22Rv1 (cell line): ENCODE data around the gene TTC7B.

Experiments used
- H3K27ac ChIP-seq: fragments of 450-650 bp; 2 replicates; pipeline ENCODE4 v1.5.1; 2017
- ZFX ChIP-seq: fragments of 450-650 bp; IDR thresholded peaks from 2 replicates; pipeline ENCODE4 v1.6.1; 2017; ENCODE audit warnings: antibody characterized with exemption, borderline replicate concordance
- TF ChIP-seq, protein P1 (sequence below): fragments of 450-650 bp; IDR thresholded peaks from 2 replicates; pipeline ENCODE4 v1.5.1; 2017; ENCODE audit warnings: mild to moderate bottlenecking

TTC7B gene

DNA sequence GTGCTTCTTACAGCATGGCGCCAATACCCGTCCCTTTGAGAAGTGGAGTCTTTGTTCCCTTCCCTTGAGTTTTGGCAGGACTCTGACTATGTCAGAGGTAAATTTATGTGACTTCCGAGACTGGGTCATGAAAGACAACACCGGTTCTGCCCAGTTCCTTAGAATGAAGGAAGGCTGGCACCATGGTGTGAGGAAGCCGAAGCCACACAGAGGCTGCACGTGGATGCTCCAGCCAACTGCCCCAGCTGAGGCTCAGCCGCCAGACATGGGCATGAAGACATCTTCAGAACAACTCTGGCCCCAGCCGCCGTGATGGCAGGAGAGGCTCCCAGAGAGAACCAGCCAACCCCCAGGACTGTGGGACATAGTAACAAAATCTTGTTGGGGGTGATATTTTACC is 308.2 kb downstream of the TTC7B start:
- no peak overlapping the region for H3K27ac ChIP-seq
- TF ChIP-seq ZFX: no peak
- TF ChIP-seq, protein P1, sequence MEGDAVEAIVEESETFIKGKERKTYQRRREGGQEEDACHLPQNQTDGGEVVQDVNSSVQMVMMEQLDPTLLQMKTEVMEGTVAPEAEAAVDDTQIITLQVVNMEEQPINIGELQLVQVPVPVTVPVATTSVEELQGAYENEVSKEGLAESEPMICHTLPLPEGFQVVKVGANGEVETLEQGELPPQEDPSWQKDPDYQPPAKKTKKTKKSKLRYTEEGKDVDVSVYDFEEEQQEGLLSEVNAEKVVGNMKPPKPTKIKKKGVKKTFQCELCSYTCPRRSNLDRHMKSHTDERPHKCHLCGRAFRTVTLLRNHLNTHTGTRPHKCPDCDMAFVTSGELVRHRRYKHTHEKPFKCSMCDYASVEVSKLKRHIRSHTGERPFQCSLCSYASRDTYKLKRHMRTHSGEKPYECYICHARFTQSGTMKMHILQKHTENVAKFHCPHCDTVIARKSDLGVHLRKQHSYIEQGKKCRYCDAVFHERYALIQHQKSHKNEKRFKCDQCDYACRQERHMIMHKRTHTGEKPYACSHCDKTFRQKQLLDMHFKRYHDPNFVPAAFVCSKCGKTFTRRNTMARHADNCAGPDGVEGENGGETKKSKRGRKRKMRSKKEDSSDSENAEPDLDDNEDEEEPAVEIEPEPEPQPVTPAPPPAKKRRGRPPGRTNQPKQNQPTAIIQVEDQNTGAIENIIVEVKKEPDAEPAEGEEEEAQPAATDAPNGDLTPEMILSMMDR: no peak

DNA sequence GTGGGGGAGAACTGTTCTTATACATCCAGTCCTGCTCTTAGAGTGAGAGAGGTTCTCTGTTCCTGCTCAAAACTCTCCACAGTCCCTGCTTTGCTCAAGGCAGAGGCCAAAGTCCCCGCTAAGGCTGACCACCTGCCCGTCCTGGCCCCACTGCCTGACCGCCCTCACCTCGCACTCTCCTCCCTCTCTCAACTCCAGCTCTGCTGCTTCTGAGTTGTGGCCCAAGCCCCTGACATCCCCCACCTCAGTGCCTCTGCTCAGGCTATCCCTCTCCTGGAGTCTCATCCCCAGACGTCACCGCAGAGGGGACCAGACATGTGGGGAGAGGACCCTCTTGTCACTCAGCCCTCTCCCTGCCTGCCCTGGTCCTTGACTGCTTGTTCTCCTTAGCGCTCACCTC is 308.8 kb downstream of the TTC7B start:
- TF ChIP-seq ZFX: no peak
- TF ChIP-seq, protein P1: no peak
- H3K27ac ChIP-seq: no peak overlapping the region

DNA sequence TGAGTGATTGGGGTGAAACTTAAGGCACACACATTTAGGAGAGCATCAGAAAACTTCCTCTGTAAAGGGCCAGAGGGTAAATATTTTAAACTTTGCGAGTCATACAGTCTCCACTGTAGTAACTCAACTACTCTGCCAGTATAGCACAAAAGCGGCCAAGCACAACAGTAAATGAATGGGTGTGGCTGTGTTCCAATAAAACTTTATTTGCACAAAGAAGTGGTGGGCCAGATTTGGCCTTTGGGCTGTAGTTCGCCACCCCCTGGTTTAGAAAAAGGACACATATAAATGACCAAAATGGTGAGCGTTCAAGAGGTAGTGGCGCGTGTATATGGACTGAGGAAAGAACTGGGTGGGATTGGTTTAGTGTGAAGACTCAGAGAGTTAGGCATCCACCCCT is 309.5 kb downstream of the TTC7B start:
- TF ChIP-seq ZFX: no peak
- TF ChIP-seq, protein P1: no peak

DNA sequence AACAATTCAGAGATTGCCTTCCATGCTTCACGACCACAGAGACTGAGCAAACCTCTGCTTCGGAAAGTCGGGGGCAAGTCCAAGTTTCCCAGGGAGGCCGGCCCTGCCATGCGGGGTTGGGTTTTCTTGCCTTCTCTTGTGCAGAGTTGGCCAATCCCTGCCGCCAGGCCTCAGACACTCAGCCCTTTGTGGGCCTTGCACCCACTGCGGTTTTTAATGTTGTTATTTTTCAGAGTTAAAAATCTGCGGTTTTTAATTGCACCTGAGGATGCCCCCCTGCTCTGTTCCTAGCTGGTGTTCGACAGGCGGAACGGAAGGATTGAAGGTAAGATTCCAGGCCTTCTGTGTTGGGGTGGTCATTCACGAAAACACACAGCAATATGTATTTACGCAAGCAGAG is 310.7 kb downstream of the TTC7B start:
- TF ChIP-seq ZFX: no peak
- TF ChIP-seq, protein P1: no peak
- H3K27ac ChIP-seq: no peak overlapping the region

More for the DNA sequence above, 309.5 kb downstream of the TTC7B start:
- H3K27ac ChIP-seq: no peak overlapping the region

DNA sequence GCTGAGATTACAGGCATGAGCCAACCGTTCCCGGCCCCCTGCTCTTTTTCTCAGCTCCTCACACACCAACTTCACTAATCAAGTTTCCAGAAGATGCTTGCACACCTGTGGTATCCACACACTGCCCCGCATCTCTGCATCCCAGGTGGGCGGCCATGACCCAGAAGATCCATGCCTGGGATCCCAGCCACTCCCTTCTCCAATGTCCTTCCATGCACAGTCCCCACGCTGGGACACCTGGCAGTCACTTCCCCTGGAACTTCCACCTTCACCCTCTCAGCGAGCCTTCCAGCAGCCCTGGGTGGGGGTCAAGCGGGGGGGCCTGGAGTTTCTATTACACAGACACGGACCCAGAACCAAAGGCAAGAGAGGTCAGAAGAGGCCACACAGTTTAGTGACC is 311.6 kb downstream of the TTC7B start:
- H3K27ac ChIP-seq: no peak overlapping the region
- TF ChIP-seq ZFX: no peak
- TF ChIP-seq, protein P1: no peak

DNA sequence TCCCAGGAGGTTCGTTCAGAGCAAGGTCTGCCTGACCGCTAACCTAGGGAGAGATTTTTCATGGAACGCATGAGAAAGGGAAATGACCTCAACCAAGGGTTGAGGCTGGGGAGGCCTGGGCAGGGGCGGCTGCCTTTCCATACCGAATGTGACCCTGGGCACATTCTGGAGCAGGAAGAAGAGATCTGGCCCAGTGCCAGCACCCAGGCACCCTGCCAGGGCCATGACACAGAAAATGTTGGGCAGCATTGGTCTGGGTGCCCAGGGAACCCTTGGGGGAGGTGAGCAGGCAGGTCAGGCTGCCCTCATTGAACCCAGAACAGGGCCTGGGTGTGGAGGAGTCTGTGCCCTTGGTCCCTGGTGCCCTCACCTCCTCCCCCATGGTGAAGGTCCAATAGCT is 312.6 kb downstream of the TTC7B start:
- no peak overlapping the region for H3K27ac ChIP-seq
- TF ChIP-seq, protein P1: no peak
- no peak for TF ChIP-seq ZFX

DNA sequence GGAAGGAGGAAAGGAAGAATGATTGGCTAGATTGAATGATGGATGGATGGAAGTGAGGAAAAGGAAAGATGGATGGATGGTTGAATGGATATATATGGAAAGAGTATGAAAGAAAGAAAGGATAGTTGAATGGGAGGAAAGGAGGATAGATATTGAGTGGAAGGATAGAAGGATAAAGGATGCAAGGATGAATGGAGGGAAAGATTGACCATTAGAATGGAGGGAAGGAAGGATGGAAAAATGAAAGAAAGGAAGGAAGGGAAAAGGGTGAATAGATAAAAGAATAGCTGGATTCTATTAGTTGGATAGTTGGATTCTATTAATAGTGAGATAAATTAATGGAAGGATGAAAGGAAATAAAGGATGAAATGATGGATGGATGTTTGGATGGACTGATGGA is 313.5 kb downstream of the TTC7B start:
- TF ChIP-seq, protein P1: no peak
- no peak for TF ChIP-seq ZFX
- H3K27ac ChIP-seq: no peak overlapping the region
